ENCODE results near the gene IER3. TPM values are rescaled to one million over a fixed set of nuclear protein-coding genes. Genes with fewer than 3 reads are reported as not detected.

IER3 gene
- total and polyA plus RNA-seq, 9 of the 15 experiments (the other 6 are each of a cell fraction or from before 2014, with no cell fraction given), result 1.5 to 30.0 (median 11.5) TPM

GRCh38 chr6:30725713-30726505, 18.4 kb downstream of the IER3 start (continued):
- TF ChIP-seq ARID1B (IDR thresholded peaks at IDR 0.05) (no peak), TCF3 (CRISPR knock-in tag; IDR thresholded peaks at IDR 0.05) (no peak), PML (IDR thresholded peaks at IDR 0.05; ENCODE audit: low read length) (peak; percentile 72; the same call in 1 of the 2 replicates), TSC22D4 (tag; IDR thresholded peaks at IDR 0.05) (no peak), ADNP (tag; IDR thresholded peaks at IDR 0.05) (no peak), ETS1 (conservative IDR thresholded peaks at IDR 0.05; ENCODE audit: control insufficient read depth, low read depth, low read length) (no peak), NR2F6 (CRISPR knock-in tag; IDR thresholded peaks at IDR 0.05) (no peak), E2F3 (CRISPR knock-in tag; IDR thresholded peaks at IDR 0.05) (peak; percentile 62), TAF7 (tag; IDR thresholded peaks at IDR 0.05) (no peak), GABPA (tag; conservative IDR thresholded peaks at IDR 0.05; ENCODE audit: low read depth) (no peak), SP2 (IDR thresholded peaks at IDR 0.05; ENCODE audit: extremely low read depth, low read depth, low read length, poor library complexity, severe bottlenecking) (no peak), NELFE (IDR thresholded peaks at IDR 0.05; ENCODE audit: insufficient read depth, insufficient read length) (no peak), ZKSCAN8 (CRISPR knock-in tag; IDR thresholded peaks at IDR 0.05) (no peak), ZNF311 (CRISPR knock-in tag; IDR thresholded peaks at IDR 0.05) (no peak), ZBTB40 (IDR thresholded peaks at IDR 0.05) (no peak), ZBTB40 (CRISPR knock-in tag; IDR thresholded peaks at IDR 0.05) (no peak), CREBBP (IDR thresholded peaks at IDR 0.05; ENCODE audit: low read depth, low read length) (no peak), CSDE1 (IDR thresholded peaks at IDR 0.05) (no peak), CHCHD3 (CRISPR knock-in tag; IDR thresholded peaks at IDR 0.05) (no peak), XRCC4 (IDR thresholded peaks at IDR 0.05; ENCODE audit: extremely low read depth, insufficient read depth, insufficient read length) (no peak)
